GM12892 (cell line): ENCODE results near the gene PLAC1.

ENCODE experiments used
- DNase-seq: peaks from one replicate; pipeline ENCODE4 v3.0.0; 2011; ENCODE audit not compliant: insufficient read length
- FAIRE-seq: peaks from 2 replicates; lab custom pipeline; 2011; peaks lifted over from hg19 to GRCh38; lab: Jason Lieb, UNC
- POLR2A ChIP-seq: IDR thresholded peaks from 2 replicates; pipeline ENCODE4 v1.6.1; 2011; ENCODE audit warnings: low read depth, low read length, control low read depth
- POLR2AphosphoS5 ChIP-seq: IDR thresholded peaks from 2 replicates; pipeline ENCODE4 v1.6.1; 2011; ENCODE audit warnings: low read depth, low read length, control low read depth
- TAF1 ChIP-seq: IDR thresholded peaks from 2 replicates; pipeline ENCODE4 v1.6.1; 2011; ENCODE audit warnings: low read depth, mild to moderate bottlenecking, control low read depth, low read length, borderline replicate concordance

The PLAC1 gene

DNA sequence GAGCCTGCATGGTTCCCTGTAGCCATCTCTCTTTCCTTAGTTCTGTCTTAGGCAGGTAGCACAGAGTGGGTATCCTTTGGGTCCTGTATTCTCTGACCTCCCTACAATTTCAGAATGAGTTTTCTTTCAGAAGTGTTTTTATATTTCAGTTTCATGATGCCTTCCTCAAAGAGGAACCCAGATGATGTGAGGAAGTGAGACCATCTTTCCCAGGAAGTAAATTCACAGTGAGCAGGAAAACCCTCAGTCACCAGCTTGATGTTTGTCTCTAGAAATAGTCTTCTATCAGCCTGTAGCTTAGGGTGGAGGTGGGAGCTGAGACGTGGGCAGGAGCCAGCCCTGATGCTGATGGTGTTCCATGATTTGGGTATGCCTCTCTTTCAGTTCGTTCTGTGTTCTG lies 16.9 kb downstream of the PLAC1 start:
- FAIRE-seq (no peak), DNase-seq (no peak)
- TF ChIP-seq POLR2AphosphoS5 (no peak), POLR2A (no peak), TAF1 (no peak)

DNA sequence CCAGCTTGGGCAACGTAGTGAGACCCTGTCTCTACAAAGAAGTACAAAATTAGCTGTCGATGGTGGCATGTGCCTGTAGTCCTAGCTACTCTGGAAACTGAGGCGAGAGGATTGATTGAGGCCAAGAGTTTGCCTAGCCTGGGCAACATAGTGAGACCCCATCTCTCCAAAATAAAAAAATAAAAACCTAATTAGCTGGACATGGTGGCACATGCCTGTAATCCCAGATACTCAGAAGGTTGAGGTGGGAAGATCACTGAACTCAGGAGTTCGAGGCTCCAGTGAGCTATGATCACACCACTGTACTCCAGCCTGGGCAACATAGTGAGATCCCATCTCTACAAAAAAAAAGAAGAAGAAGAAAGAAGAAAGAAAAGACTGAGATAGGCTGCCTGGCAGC lies 17.4 kb downstream of the PLAC1 start:
- no peak for DNase-seq
- no peak for TF ChIP-seq POLR2A
- TF ChIP-seq TAF1: no peak
- TF ChIP-seq POLR2AphosphoS5: no peak
- FAIRE-seq: no peak

DNA sequence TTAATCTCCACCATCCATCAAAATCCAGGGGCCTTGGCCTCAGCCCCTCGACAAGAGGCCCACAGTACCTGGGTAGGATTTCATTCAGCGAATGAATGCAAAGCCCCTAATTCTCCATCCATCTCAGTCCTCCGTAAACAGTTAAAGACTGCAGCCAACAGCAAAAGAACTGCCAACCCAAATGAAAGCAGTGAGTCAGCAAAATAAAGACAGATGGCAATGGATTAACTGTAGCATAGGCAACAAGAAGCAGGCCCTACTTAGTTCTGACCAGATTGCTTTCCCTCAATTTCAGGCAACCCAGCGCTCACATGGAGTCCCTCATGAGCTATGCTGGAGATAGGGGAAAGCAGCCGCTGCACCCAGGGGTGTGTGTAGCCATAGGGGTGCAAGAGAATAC lies 21.4 kb downstream of the PLAC1 start:
- TF ChIP-seq POLR2AphosphoS5 (no peak), TAF1 (no peak), POLR2A (no peak)
- no peak for DNase-seq
- no peak for FAIRE-seq

DNA sequence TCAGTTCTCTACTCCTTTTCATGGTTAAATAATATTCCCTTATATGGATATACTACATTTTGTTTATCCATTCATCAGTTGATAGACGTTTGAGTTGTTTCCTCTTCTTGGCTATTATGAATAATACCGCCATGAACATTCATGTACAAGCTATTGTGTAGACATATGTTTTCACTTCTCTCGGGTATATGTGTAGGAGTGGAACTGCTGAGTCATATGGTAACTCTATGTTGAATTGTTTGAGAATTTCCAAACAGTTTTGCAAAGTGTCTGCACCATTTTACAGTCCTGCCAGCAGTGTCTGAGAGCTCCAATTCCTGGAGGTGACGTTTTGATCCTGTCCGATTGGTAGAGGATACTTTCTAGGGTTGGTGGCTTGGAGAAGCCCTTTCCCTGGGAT lies 23.6 kb downstream of the PLAC1 start:
- DNase-seq (no peak), FAIRE-seq (peak; percentile 88)
- no peak for TF ChIP-seq POLR2AphosphoS5
- TF ChIP-seq POLR2A: no peak

DNA sequence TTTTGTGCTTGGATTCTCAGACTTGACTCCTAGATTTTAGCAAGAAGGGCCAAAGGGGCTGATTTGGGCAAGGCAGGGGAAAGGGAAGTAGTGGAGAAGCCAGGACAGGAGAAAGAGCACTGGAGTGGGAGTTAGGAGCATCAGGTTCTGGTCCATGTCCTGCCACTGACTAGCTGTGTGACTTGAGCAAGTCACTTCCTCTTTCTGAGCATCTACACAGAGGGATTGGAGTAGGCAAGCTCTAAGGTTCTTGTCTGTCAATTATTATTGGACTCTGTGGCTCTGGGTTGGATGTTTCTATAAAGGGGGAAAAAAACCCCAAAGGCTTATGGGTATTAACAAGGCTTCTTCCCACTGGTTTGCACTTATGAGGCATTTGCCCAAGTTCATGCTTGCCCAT lies 24.4 kb downstream of the PLAC1 start:
- FAIRE-seq (no peak), DNase-seq (no peak)
- no peak for TF ChIP-seq POLR2A
- no peak for TF ChIP-seq POLR2AphosphoS5
- TF ChIP-seq TAF1: no peak

DNA sequence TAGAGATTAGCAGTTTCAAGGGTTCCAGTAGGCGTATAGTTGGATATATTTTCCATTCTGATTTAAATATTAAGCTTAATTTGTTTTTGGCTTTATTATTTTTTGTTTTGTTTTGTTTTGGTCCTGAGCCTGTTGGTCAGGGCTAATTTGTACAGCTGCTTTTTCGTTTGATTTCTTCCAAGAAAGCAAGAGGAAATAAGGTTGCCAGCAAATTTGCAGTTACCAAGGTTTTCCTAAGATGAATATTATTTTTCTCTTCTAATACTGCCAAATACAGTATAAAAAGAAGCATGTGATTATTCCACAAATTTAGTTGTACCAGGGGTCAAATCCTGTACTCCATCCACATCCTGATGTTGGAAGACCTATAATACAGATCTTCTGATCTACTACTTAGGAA lies 24.9 kb downstream of the PLAC1 start:
- DNase-seq (no peak), FAIRE-seq (no peak)
- TF ChIP-seq POLR2A: no peak
- TF ChIP-seq POLR2AphosphoS5: no peak
- no peak for TF ChIP-seq TAF1

DNA sequence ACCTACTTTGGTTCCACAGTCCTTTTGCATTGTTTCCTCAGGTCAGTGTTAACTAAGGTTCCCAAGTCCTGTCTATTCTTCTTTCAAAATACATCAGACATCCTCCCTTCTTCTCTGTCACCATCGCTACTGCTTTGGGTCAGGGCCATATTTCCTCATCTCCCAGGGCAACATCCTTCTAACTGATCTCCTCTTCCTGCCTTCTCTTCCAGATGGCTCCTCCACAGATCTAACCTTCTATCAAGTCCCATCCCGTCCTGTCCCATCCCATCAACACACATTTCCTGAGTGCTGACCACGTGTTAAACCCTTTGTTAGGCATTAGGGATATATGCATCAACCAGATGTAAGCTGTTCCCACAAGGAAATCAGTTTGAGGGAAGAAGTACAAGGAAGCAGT lies 25.9 kb downstream of the PLAC1 start:
- no peak for DNase-seq
- FAIRE-seq: no peak
- TF ChIP-seq POLR2A (no peak), POLR2AphosphoS5 (no peak), TAF1 (no peak)

DNA sequence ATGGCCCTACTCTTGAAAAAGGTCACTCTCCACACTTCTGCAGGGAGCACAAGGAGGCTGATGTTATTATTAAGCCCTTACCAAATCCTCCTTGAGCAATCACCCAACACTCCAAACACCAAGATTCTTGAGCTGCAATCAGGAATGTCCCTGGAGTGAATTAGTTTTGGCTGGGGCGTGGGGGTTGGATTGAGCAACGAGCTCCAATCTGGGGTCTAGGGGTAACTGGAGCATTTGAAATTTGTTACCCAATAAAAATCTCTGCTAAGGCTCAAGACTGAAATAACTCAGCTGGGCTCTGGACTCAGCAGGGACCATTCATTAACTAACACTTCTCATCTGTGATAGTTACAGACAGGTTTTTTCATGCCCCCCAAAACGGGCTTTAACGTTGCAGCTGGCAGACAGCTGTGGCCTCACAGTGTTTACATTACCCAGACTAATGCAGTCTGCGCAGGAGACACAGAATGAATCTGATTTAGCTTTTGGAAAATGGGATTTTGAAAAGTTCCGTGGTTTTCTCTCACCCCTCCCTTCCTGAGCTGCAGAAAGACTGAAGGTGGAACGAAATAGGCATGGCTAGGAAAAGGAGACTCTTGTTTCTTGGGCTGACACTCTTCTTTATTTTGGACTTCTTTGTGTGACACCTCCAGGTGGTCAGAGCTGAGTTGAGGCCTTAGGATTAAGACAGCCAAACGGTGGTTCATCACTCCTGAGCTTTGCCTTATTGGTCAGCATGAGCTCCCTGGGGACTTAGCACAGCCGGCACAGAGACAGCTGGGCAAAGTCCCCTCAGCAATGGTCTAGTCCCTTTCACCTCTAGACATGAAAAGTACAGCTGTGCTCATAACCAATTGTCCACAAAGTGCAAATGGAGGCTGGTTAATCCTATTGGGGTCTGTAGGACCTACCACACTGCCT lies 26.6 kb downstream of the PLAC1 start:
- TF ChIP-seq TAF1 (no peak), POLR2A (no peak), POLR2AphosphoS5 (no peak)
- FAIRE-seq (no peak), DNase-seq (no peak)

DNA sequence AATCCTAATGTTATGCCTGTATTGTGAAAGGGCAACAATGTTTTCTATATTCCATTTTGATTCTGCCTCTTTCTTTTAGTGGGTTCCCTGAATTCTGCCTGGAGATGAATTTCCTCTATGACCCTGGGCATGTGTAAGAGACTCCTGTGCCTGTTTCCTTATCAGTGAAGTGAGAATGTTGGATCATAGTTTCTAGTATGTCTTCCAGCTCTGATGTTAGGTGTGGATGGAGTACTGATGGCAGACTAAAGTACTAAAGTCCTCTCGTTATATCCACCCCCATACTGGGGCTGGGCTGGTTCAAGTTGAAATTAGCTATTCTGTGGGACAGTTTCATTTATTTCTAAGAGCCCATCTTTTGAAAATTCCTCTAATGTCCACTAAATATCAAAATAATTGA lies 29.6 kb downstream of the PLAC1 start:
- no peak for FAIRE-seq
- DNase-seq: no peak
- TF ChIP-seq POLR2A (no peak), TAF1 (no peak), POLR2AphosphoS5 (no peak)

DNA sequence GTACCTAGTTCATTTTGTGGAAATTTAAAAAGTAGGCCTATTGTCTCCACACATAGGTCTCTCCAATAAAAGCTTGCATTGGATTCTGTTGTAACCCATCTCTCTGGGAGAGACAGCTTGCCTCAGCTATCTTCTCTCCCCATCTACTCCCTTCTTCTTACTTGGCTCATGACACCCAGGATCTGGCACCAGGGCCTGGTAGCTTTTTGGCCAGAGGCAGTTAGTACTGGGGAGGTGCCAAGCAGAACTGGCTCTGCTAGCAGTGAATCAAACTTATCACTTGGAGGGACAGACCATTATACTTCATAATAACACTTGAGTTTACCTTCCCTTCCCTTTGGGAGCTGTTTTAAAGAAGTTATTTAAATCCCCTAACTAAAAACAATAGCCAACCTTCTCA lies 31.8 kb downstream of the PLAC1 start:
- DNase-seq (no peak), FAIRE-seq (no peak)
- TF ChIP-seq POLR2A: no peak
- no peak for TF ChIP-seq POLR2AphosphoS5
- no peak for TF ChIP-seq TAF1

DNA sequence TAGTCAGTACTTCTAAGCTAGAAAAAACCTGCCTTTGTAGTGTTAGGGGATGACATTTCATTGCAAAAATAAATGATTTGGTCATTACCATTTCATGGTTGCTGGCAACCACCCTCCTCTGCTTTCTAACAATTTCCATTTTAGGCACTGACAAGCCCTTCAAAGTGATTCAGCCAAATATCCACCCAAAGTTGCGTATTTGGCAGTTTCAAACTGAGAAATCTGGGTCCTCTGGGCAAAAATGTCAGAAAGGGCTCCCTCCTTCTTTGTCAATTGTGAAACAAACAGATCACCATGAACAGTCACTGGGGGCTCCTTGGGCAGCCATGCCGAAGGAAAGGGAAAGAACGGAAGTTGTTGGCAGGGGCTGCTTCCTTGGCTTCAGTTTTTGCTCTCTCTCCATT lies 33.0 kb downstream of the PLAC1 start:
- FAIRE-seq (no peak), DNase-seq (no peak)
- TF ChIP-seq POLR2A: no peak
- TF ChIP-seq TAF1: no peak
- TF ChIP-seq POLR2AphosphoS5: no peak

DNA sequence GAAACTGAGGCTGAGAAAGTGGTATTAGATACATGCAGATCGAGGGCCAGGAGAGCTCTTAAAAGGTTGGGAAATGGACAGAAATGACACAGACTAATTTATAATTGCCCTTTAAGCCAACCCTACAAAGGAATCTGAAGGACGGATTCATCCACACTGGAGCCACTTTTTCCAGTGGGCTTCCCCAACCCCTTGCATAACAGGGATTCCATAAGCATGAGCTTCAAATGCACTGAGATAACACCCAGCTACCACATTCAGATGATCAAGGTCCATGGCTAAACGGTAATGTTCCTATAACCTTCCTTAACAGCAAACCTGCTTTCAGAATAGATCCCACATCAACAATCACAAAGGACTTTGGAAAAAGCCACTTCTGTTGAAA lies 34.2 kb downstream of the PLAC1 start:
- TF ChIP-seq TAF1: no peak
- no peak for TF ChIP-seq POLR2AphosphoS5
- no peak for TF ChIP-seq POLR2A
- DNase-seq: no peak
- no peak for FAIRE-seq
